Measurements from ENCODE around the gene LNX1. TPM values are rescaled to one million over a fixed set of nuclear protein-coding genes. Genes with fewer than 3 reads are reported as not detected.

The LNX1 gene
- polyA plus RNA-seq, 1 donor (not counting 4 experiments of a cell fraction or from before 2014, with no cell fraction given), result 0.22 TPM

DNA sequence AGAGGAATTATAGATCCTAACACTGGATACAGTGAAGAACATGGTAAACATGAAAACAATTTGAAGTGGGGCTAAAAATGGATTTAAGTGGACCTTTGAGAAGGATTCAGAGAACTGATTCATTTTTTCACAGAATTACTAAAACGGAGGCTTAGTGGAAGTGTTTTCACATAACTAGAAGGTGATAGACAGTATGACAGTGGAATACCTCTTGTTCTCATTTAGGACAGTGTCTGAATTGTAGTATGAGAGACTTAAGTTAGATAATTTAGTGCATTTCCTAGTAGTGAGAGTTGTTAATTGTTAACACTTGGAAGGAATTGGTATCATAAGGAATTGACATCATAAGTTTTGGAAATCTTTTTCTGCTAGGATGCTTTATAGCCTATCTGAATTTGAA, 149.7 kb downstream of the LNX1 start:
- dilution Hi-C loops (cut with MboI; ENCODE audit: extremely low pct_ligation_motif_present, low sequenced_read_pairs), result no loop called here
- H3K4me1 ChIP-seq (ENCODE audit: control insufficient read depth, extremely low read depth, insufficient read depth, low read length), result no peaks in the 10 kb centered on the region
- no peak for DNase-seq (ENCODE audit: low read depth, low spot score)
- H3K9me1 ChIP-seq (ENCODE audit: control insufficient read depth, extremely low read depth, insufficient read depth, low read length), result no peaks in the 10 kb centered on the region
- no peak for FAIRE-seq
- no peak for TF ChIP-seq EZH2 (IDR thresholded peaks at IDR 0.05; ENCODE audit: low read length)
- TF ChIP-seq CTCF (optimal IDR thresholded peaks at IDR 0.05 in 1 of 3, IDR thresholded peaks at IDR 0.05 in 1 of 3, conservative IDR thresholded peaks at IDR 0.05 in 1 of 3; ENCODE audit: extremely low read depth in 1 of 3, insufficient read depth in 2 of 3, low read length in 3 of 3), result no peak
- H3K27me3 ChIP-seq (ENCODE audit: control insufficient read depth, extremely low read depth, insufficient read depth, low read length), result no peaks in the 10 kb centered on the region
- no peaks in the 10 kb centered on the region for H3K9me3 ChIP-seq (ENCODE audit: control insufficient read depth, low read depth, low read length)
- H3K4me2 ChIP-seq (ENCODE audit: control insufficient read depth, extremely low read depth, insufficient read depth, low read depth, low read length), result no peak overlapping the region
- no peaks in the 10 kb centered on the region for H3K79me2 ChIP-seq (ENCODE audit: control insufficient read depth, insufficient read depth, low read length)
- H2AFZ ChIP-seq (ENCODE audit: control insufficient read depth, low read length), result no peak overlapping the region
- H3K4me3 ChIP-seq (ENCODE audit: control insufficient read depth in 2 of 3, extremely low read depth in 1 of 3, insufficient read depth in 2 of 3, low read depth in 1 of 3, low read length in 3 of 3), result no peak overlapping the region
- no peak overlapping the region for H3K27ac ChIP-seq (ENCODE audit: control insufficient read depth, insufficient read depth, low read length)
- no peaks in the 10 kb centered on the region for H4K20me1 ChIP-seq (ENCODE audit: control insufficient read depth, extremely low read depth, insufficient read depth, low read length)
- peaks cover 0 to 12% of the 10 kb centered on the region in 2 experiments for H3K36me3 ChIP-seq (ENCODE audit: control insufficient read depth in 2 of 2, extremely low read depth in 1 of 2, insufficient read depth in 2 of 2, low read length in 2 of 2)
- no peak overlapping the region for H3K9ac ChIP-seq (ENCODE audit: control insufficient read depth, extremely low read depth, insufficient read depth, low read length)

DNA sequence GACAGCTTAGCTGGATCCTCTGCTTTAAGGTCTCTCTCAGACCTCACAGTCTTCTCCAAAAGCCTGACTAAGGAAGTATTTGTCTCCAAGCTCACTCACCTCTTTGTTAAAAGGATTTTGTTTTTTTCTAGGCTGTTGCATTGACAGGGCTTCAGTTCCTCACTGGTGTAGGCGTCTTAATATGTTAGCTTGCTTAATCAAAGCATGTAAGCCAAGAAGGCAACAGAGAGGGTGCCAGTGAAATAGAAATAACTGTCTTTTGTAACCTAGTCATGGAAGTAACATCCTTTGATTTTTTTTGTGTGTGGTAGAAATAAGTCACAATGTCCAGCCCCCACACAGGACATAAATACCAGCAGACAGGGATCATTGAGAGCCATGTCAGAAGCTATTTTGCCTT, 155.0 kb downstream of the LNX1 start:
- Histone ChIP-seq H3K4me3 (ENCODE audit: control insufficient read depth in 2 of 3, extremely low read depth in 1 of 3, insufficient read depth in 2 of 3, low read depth in 1 of 3, low read length in 3 of 3) (no peak overlapping the region), H4K20me1 (ENCODE audit: control insufficient read depth, extremely low read depth, insufficient read depth, low read length) (no peaks in the 10 kb centered on the region), H3K27ac (ENCODE audit: control insufficient read depth, insufficient read depth, low read length) (no peak overlapping the region), H3K4me2 (ENCODE audit: control insufficient read depth, extremely low read depth, insufficient read depth, low read depth, low read length) (no peak overlapping the region), H3K79me2 (ENCODE audit: control insufficient read depth, insufficient read depth, low read length) (no peaks in the 10 kb centered on the region), H3K4me1 (ENCODE audit: control insufficient read depth, extremely low read depth, insufficient read depth, low read length) (no peaks in the 10 kb centered on the region), H3K9ac (ENCODE audit: control insufficient read depth, extremely low read depth, insufficient read depth, low read length) (no peak overlapping the region), H3K9me1 (ENCODE audit: control insufficient read depth, extremely low read depth, insufficient read depth, low read length) (no peaks in the 10 kb centered on the region), H3K36me3 (ENCODE audit: control insufficient read depth in 2 of 2, extremely low read depth in 1 of 2, insufficient read depth in 2 of 2, low read length in 2 of 2) (peaks cover 0 to 2% of the 10 kb centered on the region in 2 experiments), H2AFZ (ENCODE audit: control insufficient read depth, low read length) (no peak overlapping the region), H3K9me3 (ENCODE audit: control insufficient read depth, low read depth, low read length) (no peaks in the 10 kb centered on the region), H3K27me3 (ENCODE audit: control insufficient read depth, extremely low read depth, insufficient read depth, low read length) (no peaks in the 10 kb centered on the region)
- dilution Hi-C loops (cut with MboI; ENCODE audit: extremely low pct_ligation_motif_present, low sequenced_read_pairs), result no loop called here
- no peak for FAIRE-seq
- TF ChIP-seq EZH2 (IDR thresholded peaks at IDR 0.05; ENCODE audit: low read length) (no peak), CTCF (optimal IDR thresholded peaks at IDR 0.05 in 1 of 3, IDR thresholded peaks at IDR 0.05 in 1 of 3, conservative IDR thresholded peaks at IDR 0.05 in 1 of 3; ENCODE audit: extremely low read depth in 1 of 3, insufficient read depth in 2 of 3, low read length in 3 of 3) (no peak)
- no peak for DNase-seq (ENCODE audit: low read depth, low spot score)
